HAP-1 (cell line): ENCODE data around the gene TMEM252.

Experiments used
- DNase-seq, 2 experiments: peaks; one replicate each; pipeline ENCODE4 v3.0.0-alpha.2; 2016 to 2020; ENCODE audit warnings: low spot score in 2 of 2
- H3K27me3 ChIP-seq: fragments of 250-450 bp; sonication (Bioruptor Pico); 2 replicates; pipeline ENCODE4 v1.5.1; 2020; ENCODE audit warnings: low read depth, mild to moderate bottlenecking, moderate library complexity
- H3K36me3 ChIP-seq: fragments of 250-450 bp; sonication (Bioruptor Pico); replicated peaks from 2 replicates; pipeline ENCODE4 v1.5.1; 2020; ENCODE audit warnings: mild to moderate bottlenecking
- H3K4me1 ChIP-seq: fragments of 250-450 bp; sonication (Bioruptor Pico); 2 replicates; pipeline ENCODE4 v1.5.1; 2020; ENCODE audit warnings: mild to moderate bottlenecking
- H3K4me3 ChIP-seq: fragments of 250-450 bp; sonication (Bioruptor Pico); 2 replicates; pipeline ENCODE4 v1.5.1; 2020; ENCODE audit warnings: mild to moderate bottlenecking, moderate library complexity
- H3K9me3 ChIP-seq: fragments of 250-450 bp; sonication (Bioruptor Pico); 2 replicates; pipeline ENCODE4 v1.5.1; 2020; ENCODE audit warnings: mild to moderate bottlenecking, moderate library complexity
- in situ Hi-C: fragments of 300-500 bp; cut with MboI; formaldehyde crosslinking; loops from 3 replicates; pipeline ENCODE4 v1.14.3; 2020; ENCODE audit warnings: low sequenced_read_pairs, inconsistent platforms, mixed read lengths

Gene TMEM252

GRCh38 chr9:68502279-68502678, 38.4 kb downstream of the TMEM252 start:
- Histone ChIP-seq H3K27me3 (no peaks in the 10 kb centered on the region), H3K9me3 (no peaks in the 10 kb centered on the region), H3K36me3 (no peaks in the 10 kb centered on the region), H3K4me1 (peaks cover 13% of the 10 kb centered on the region), H3K4me3 (no peak overlapping the region)
- in situ Hi-C loops, result no loop called here
- DNase-seq, result no peak

GRCh38 chr9:68500457-68501381, 40.0 kb downstream of the TMEM252 start:
- H3K36me3 ChIP-seq, result no peaks in the 10 kb centered on the region
- no peaks in the 10 kb centered on the region for H3K27me3 ChIP-seq
- H3K4me3 ChIP-seq, result no peak overlapping the region
- in situ Hi-C loops, result no loop called here
- DNase-seq, result peak; percentile 35 to 39
- peaks cover 13% of the 10 kb centered on the region for H3K4me1 ChIP-seq
- H3K9me3 ChIP-seq, result no peaks in the 10 kb centered on the region

GRCh38 chr9:68498816-68499215, 41.9 kb downstream of the TMEM252 start:
- no peaks in the 10 kb centered on the region for H3K27me3 ChIP-seq
- H3K4me3 ChIP-seq, result no peak overlapping the region
- no peak for DNase-seq
- no peaks in the 10 kb centered on the region for H3K36me3 ChIP-seq
- H3K4me1 ChIP-seq, result peaks cover 13% of the 10 kb centered on the region
- in situ Hi-C loops, result no loop called here
- H3K9me3 ChIP-seq, result no peaks in the 10 kb centered on the region

- Histone ChIP-seq H3K27me3 (no peaks in the 10 kb centered on the region), H3K4me3 (no peak overlapping the region), H3K9me3 (no peaks in the 10 kb centered on the region), H3K36me3 (no peaks in the 10 kb centered on the region), H3K4me1 (peaks cover 13% of the 10 kb centered on the region)
- no peak for DNase-seq
- in situ Hi-C loops, result no loop called here
These were observed 43.1 kb downstream of the TMEM252 start for GRCh38 chr9:68497629-68498028.

GRCh38 chr9:68496356-68496755, 44.3 kb downstream of the TMEM252 start:
- DNase-seq, result no peak
- in situ Hi-C loops, result no loop called here
- no peaks in the 10 kb centered on the region for H3K9me3 ChIP-seq
- H3K4me3 ChIP-seq, result no peak overlapping the region
- peaks cover 10% of the 10 kb centered on the region for H3K4me1 ChIP-seq
- H3K27me3 ChIP-seq, result no peaks in the 10 kb centered on the region
- no peaks in the 10 kb centered on the region for H3K36me3 ChIP-seq

GRCh38 chr9:68495247-68495646, 45.4 kb downstream of the TMEM252 start:
- DNase-seq, result no peak
- no peaks in the 10 kb centered on the region for H3K4me1 ChIP-seq
- H3K4me3 ChIP-seq, result no peak overlapping the region
- H3K27me3 ChIP-seq, result no peaks in the 10 kb centered on the region
- no peaks in the 10 kb centered on the region for H3K9me3 ChIP-seq
- H3K36me3 ChIP-seq, result no peaks in the 10 kb centered on the region
- in situ Hi-C loops, result no loop called here

- Histone ChIP-seq H3K27me3 (no peaks in the 10 kb centered on the region), H3K36me3 (no peaks in the 10 kb centered on the region), H3K4me1 (no peaks in the 10 kb centered on the region), H3K4me3 (no peak overlapping the region), H3K9me3 (no peaks in the 10 kb centered on the region)
- in situ Hi-C loops, result no loop called here
- DNase-seq, result no peak
These were observed 46.6 kb downstream of the TMEM252 start for GRCh38 chr9:68493958-68494577.

- Histone ChIP-seq H3K27me3 (no peaks in the 10 kb centered on the region), H3K36me3 (no peaks in the 10 kb centered on the region), H3K4me1 (no peaks in the 10 kb centered on the region), H3K4me3 (no peak overlapping the region), H3K9me3 (no peaks in the 10 kb centered on the region)
- no peak for DNase-seq
- in situ Hi-C loops, result no loop called here
These were observed 47.1 kb downstream of the TMEM252 start for GRCh38 chr9:68493541-68493940.

- Histone ChIP-seq H3K36me3 (no peaks in the 10 kb centered on the region), H3K4me1 (no peaks in the 10 kb centered on the region), H3K4me3 (no peak overlapping the region), H3K27me3 (no peaks in the 10 kb centered on the region), H3K9me3 (no peaks in the 10 kb centered on the region)
- DNase-seq, result no peak
- in situ Hi-C loops, result no loop called here
These were observed 47.9 kb downstream of the TMEM252 start for GRCh38 chr9:68492806-68493205.

- Histone ChIP-seq H3K9me3 (no peaks in the 10 kb centered on the region), H3K4me3 (no peak overlapping the region), H3K27me3 (no peaks in the 10 kb centered on the region), H3K4me1 (no peaks in the 10 kb centered on the region), H3K36me3 (no peaks in the 10 kb centered on the region)
- DNase-seq, result no peak
- in situ Hi-C loops, result loop anchor here (10.0 kb wide), 1 partner anchor 55 kb away; the partner anchor contains the start of gene TMEM252
These were observed 51.0 kb downstream of the TMEM252 start for GRCh38 chr9:68489646-68490045.

- Histone ChIP-seq H3K4me3 (no peak overlapping the region), H3K27me3 (no peaks in the 10 kb centered on the region), H3K36me3 (no peaks in the 10 kb centered on the region), H3K9me3 (no peaks in the 10 kb centered on the region; the same call in 1 of the 2 replicates), H3K4me1 (no peaks in the 10 kb centered on the region)
- in situ Hi-C loops, result loop anchor here (10.0 kb wide), 1 partner anchor 57 kb away; the partner anchor contains the start of gene TMEM252
- no peak for DNase-seq
These were observed 52.6 kb downstream of the TMEM252 start for GRCh38 chr9:68488126-68488525.
